ENCODE measurements around the gene PRUNE2. TPM values are rescaled to one million over a fixed set of nuclear protein-coding genes. Genes with fewer than 3 reads are reported as not detected.

The PRUNE2 gene
- total and polyA plus RNA-seq, 9 of the 15 experiments (the other 6 are each of a cell fraction or from before 2014, with no cell fraction given), result 0.05 to 0.45 (median 0.18) TPM; not detected in 1

DNA sequence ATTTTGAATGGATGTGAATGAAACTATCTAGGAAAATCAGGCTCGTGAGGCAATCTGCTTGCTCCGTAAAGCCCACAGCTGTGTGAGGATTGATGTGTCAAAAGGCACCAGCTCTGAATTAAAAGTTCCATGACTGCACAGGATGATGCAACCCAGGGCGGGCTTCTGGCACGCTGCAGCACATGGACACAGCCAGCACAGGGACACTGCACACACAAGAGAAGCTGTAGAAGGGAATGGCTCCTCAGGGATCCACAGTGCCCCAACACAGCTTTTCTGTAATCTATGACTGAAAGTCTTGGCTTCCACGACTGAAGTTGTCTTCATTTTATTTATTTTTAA, 295.9 kb downstream of the PRUNE2 start (continued):
- TF ChIP-seq, protein P1, sequence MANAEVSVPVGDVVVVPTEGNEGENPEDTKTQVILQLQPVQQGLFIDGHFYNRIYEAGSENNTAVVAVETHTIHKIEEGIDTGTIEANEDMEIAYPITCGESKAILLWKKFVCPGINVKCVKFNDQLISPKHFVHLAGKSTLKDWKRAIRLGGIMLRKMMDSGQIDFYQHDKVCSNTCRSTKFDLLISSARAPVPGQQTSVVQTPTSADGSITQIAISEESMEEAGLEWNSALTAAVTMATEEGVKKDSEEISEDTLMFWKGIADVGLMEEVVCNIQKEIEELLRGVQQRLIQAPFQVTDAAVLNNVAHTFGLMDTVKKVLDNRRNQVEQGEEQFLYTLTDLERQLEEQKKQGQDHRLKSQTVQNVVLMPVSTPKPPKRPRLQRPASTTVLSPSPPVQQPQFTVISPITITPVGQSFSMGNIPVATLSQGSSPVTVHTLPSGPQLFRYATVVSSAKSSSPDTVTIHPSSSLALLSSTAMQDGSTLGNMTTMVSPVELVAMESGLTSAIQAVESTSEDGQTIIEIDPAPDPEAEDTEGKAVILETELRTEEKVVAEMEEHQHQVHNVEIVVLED (CRISPR knock-in tag; IDR thresholded peaks at IDR 0.05), result no peak
- peak; percentile 39; the same call in 1 of the 2 replicates for TF ChIP-seq JUND (IDR thresholded peaks at IDR 0.05; ENCODE audit: borderline replicate concordance, low read depth, low read length)
- TF ChIP-seq JUND (tag; IDR thresholded peaks at IDR 0.05; ENCODE audit: borderline replicate concordance, low read depth, low read length), result no peak
- TF ChIP-seq, protein P2, sequence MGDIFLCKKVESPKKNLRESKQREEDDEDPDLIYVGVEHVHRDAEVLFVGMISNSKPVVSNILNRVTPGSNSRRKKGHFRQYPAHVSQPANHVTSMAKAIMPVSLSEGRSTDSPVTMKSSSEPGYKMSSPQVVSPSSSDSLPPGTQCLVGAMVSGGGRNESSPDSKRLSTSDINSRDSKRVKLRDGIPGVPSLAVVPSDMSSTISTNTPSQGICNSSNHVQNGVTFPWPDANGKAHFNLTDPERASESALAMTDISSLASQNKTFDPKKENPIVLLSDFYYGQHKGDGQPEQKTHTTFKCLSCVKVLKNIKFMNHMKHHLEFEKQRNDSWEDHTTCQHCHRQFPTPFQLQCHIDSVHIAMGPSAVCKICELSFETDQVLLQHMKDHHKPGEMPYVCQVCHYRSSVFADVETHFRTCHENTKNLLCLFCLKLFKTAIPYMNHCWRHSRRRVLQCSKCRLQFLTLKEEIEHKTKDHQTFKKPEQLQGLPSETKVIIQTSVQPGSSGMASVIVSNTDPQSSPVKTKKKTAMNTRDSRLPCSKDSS (IDR thresholded peaks at IDR 0.05; ENCODE audit: low read depth, partially characterized antibody), result no peak
- TF ChIP-seq, protein P3, sequence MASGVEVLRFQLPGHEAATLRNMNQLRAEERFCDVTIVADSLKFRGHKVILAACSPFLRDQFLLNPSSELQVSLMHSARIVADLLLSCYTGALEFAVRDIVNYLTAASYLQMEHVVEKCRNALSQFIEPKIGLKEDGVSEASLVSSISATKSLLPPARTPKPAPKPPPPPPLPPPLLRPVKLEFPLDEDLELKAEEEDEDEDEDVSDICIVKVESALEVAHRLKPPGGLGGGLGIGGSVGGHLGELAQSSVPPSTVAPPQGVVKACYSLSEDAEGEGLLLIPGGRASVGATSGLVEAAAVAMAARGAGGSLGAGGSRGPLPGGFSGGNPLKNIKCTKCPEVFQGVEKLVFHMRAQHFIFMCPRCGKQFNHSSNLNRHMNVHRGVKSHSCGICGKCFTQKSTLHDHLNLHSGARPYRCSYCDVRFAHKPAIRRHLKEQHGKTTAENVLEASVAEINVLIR (CRISPR knock-in tag; IDR thresholded peaks at IDR 0.05), result no peak

All from K562 (cell line).